Measurements from ENCODE around the gene RAB36. TPM values are rescaled to one million over a fixed set of nuclear protein-coding genes. Genes with fewer than 3 reads are reported as not detected.

RAB36 gene
- polyA plus RNA-seq, 1 donor (not counting 4 experiments of a cell fraction or from before 2014, with no cell fraction given): 1.9 TPM

DNA sequence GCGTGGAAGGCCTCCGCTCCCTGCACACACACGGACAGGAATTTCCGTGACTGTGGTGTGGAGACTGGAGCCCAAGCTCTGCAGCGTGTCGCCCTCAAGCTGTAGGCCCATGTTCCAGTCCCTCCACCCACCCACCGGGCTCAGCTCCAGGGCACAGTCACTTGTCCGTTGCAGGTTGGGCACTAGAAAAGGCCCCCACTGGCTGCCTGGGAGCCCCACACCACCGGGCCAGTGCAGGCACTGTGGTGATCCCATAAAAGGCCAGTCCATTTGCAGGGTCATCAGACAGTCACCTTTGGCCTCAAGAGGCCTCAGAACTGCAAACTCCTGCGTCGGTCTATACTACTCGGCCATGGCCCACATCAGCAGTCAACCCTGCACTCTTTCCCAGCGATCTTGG, 16.3 kb downstream of the RAB36 start:
- Histone ChIP-seq H3K9ac (ENCODE audit: control insufficient read depth, extremely low read depth, insufficient read depth, low read length) (no peak overlapping the region), H2AFZ (ENCODE audit: control insufficient read depth, low read length) (no peak overlapping the region), H3K36me3 (ENCODE audit: control insufficient read depth in 2 of 2, extremely low read depth in 1 of 2, insufficient read depth in 2 of 2, low read length in 2 of 2) (no peaks in the 10 kb centered on the region), H3K79me2 (ENCODE audit: control insufficient read depth, insufficient read depth, low read length) (no peaks in the 10 kb centered on the region), H3K27ac (ENCODE audit: control insufficient read depth, insufficient read depth, low read length) (no peak overlapping the region), H3K27me3 (ENCODE audit: control insufficient read depth, extremely low read depth, insufficient read depth, low read length) (no peaks in the 10 kb centered on the region), H3K9me3 (ENCODE audit: control insufficient read depth, low read depth, low read length) (no peaks in the 10 kb centered on the region), H3K4me2 (ENCODE audit: control insufficient read depth, extremely low read depth, insufficient read depth, low read depth, low read length) (no peak overlapping the region), H3K4me1 (ENCODE audit: control insufficient read depth, extremely low read depth, insufficient read depth, low read length) (no peaks in the 10 kb centered on the region), H3K4me3 (ENCODE audit: control insufficient read depth in 2 of 3, extremely low read depth in 1 of 3, insufficient read depth in 2 of 3, low read depth in 1 of 3, low read length in 3 of 3) (no peak overlapping the region), H4K20me1 (ENCODE audit: control insufficient read depth, extremely low read depth, insufficient read depth, low read length) (no peaks in the 10 kb centered on the region), H3K9me1 (ENCODE audit: control insufficient read depth, extremely low read depth, insufficient read depth, low read length) (no peaks in the 10 kb centered on the region)
- dilution Hi-C loops (cut with MboI; ENCODE audit: extremely low pct_ligation_motif_present, low sequenced_read_pairs): no loop called here
- no peak for TF ChIP-seq EZH2 (IDR thresholded peaks at IDR 0.05; ENCODE audit: low read length)
- TF ChIP-seq, protein P1, sequence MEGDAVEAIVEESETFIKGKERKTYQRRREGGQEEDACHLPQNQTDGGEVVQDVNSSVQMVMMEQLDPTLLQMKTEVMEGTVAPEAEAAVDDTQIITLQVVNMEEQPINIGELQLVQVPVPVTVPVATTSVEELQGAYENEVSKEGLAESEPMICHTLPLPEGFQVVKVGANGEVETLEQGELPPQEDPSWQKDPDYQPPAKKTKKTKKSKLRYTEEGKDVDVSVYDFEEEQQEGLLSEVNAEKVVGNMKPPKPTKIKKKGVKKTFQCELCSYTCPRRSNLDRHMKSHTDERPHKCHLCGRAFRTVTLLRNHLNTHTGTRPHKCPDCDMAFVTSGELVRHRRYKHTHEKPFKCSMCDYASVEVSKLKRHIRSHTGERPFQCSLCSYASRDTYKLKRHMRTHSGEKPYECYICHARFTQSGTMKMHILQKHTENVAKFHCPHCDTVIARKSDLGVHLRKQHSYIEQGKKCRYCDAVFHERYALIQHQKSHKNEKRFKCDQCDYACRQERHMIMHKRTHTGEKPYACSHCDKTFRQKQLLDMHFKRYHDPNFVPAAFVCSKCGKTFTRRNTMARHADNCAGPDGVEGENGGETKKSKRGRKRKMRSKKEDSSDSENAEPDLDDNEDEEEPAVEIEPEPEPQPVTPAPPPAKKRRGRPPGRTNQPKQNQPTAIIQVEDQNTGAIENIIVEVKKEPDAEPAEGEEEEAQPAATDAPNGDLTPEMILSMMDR (optimal IDR thresholded peaks at IDR 0.05 in 1 of 3, IDR thresholded peaks at IDR 0.05 in 1 of 3, conservative IDR thresholded peaks at IDR 0.05 in 1 of 3; ENCODE audit: extremely low read depth in 1 of 3, insufficient read depth in 2 of 3, low read length in 3 of 3): no peak
- DNase-seq (ENCODE audit: low read depth, low spot score): no peak
- no peak for FAIRE-seq

DNA sequence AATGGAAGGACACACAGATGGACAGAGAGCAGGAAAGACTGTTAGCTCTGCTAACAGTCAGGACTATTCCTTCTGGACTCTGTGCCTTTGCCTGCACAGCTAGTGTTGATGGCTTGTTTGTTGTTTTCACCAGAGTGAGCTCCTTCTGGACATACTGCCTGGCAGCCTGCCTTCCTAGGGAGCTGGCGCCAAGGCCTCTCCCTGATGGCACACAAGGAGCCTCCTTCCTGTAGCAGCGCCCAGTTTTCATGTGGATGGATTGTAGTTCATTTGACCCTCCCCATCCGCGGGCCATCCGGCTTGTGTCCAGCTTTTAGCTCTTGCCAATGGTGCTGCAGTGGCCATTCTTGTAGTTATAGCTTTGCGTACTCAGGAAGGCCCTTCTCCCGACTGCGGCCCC, 18.4 kb downstream of the RAB36 start:
- Histone ChIP-seq H3K27ac (ENCODE audit: control insufficient read depth, insufficient read depth, low read length) (no peak overlapping the region), H3K4me2 (ENCODE audit: control insufficient read depth, extremely low read depth, insufficient read depth, low read depth, low read length) (no peak overlapping the region), H3K9me1 (ENCODE audit: control insufficient read depth, extremely low read depth, insufficient read depth, low read length) (no peaks in the 10 kb centered on the region), H3K9me3 (ENCODE audit: control insufficient read depth, low read depth, low read length) (no peaks in the 10 kb centered on the region), H4K20me1 (ENCODE audit: control insufficient read depth, extremely low read depth, insufficient read depth, low read length) (no peaks in the 10 kb centered on the region), H3K9ac (ENCODE audit: control insufficient read depth, extremely low read depth, insufficient read depth, low read length) (no peak overlapping the region), H3K36me3 (ENCODE audit: control insufficient read depth in 2 of 2, extremely low read depth in 1 of 2, insufficient read depth in 2 of 2, low read length in 2 of 2) (no peaks in the 10 kb centered on the region), H3K4me1 (ENCODE audit: control insufficient read depth, extremely low read depth, insufficient read depth, low read length) (no peaks in the 10 kb centered on the region), H3K27me3 (ENCODE audit: control insufficient read depth, extremely low read depth, insufficient read depth, low read length) (no peaks in the 10 kb centered on the region), H3K4me3 (ENCODE audit: control insufficient read depth in 2 of 3, extremely low read depth in 1 of 3, insufficient read depth in 2 of 3, low read depth in 1 of 3, low read length in 3 of 3) (no peak overlapping the region), H3K79me2 (ENCODE audit: control insufficient read depth, insufficient read depth, low read length) (no peaks in the 10 kb centered on the region), H2AFZ (ENCODE audit: control insufficient read depth, low read length) (no peak overlapping the region)
- dilution Hi-C loops (cut with MboI; ENCODE audit: extremely low pct_ligation_motif_present, low sequenced_read_pairs): no loop called here
- DNase-seq (ENCODE audit: low read depth, low spot score): no peak
- TF ChIP-seq, protein P1 (optimal IDR thresholded peaks at IDR 0.05 in 1 of 3, IDR thresholded peaks at IDR 0.05 in 1 of 3, conservative IDR thresholded peaks at IDR 0.05 in 1 of 3; ENCODE audit: extremely low read depth in 1 of 3, insufficient read depth in 2 of 3, low read length in 3 of 3): no peak
- TF ChIP-seq EZH2 (IDR thresholded peaks at IDR 0.05; ENCODE audit: low read length): no peak
- FAIRE-seq: no peak

All from keratinocyte (primary cell).